Keratinocyte (primary cell): ENCODE results near the gene TRAPPC10. TPM values are rescaled to one million over a fixed set of nuclear protein-coding genes. Genes with fewer than 3 reads are reported as not detected.

ENCODE experiments used
- DNase-seq: peaks from one replicate; pipeline ENCODE4 v3.0.0-alpha.2; 2011; ENCODE audit warnings: low read depth, missing footprints, low spot score
- FAIRE-seq: peaks from 2 replicates; lab custom pipeline; 2011; peaks lifted over from hg19 to GRCh38; lab: Jason Lieb, UNC
- H2AFZ ChIP-seq: 2 replicates; pipeline ENCODE4 v1.6.0; 2012; ENCODE audit warnings: low read length, control low read depth, inconsistent platforms; ENCODE audit not compliant: control insufficient read depth
- H3K27ac ChIP-seq: 2 replicates; pipeline ENCODE4 v1.5.1; 2011; ENCODE audit warnings: low read length; ENCODE audit not compliant: control insufficient read depth, insufficient read depth
- H3K27me3 ChIP-seq: 3 replicates; pipeline ENCODE4 v1.6.0; 2011; ENCODE audit warnings: low read length; ENCODE audit not compliant: control insufficient read depth, insufficient read depth; ENCODE audit errors: extremely low read depth
- H3K36me3 ChIP-seq, 2 experiments: 2 replicates in 1 of 2; 3 replicates in 1 of 2; pipeline ENCODE4 v1.5.1; 2011; ENCODE audit warnings: low read length in 2 of 2, mild to moderate bottlenecking in 1 of 2; ENCODE audit not compliant: control insufficient read depth in 2 of 2, insufficient read depth in 2 of 2; ENCODE audit errors: extremely low read depth in 1 of 2
- H3K4me1 ChIP-seq: 3 replicates; pipeline ENCODE4 v1.5.1; 2011; ENCODE audit warnings: low read length; ENCODE audit not compliant: control insufficient read depth, insufficient read depth; ENCODE audit errors: extremely low read depth
- H3K4me2 ChIP-seq: 3 replicates; pipeline ENCODE4 v1.6.0; 2011; ENCODE audit warnings: low read depth, low read length; ENCODE audit not compliant: control insufficient read depth, insufficient read depth; ENCODE audit errors: extremely low read depth
- H3K4me3 ChIP-seq, 3 experiments: fragments of 200-600 bp in 1 of 3; sonication (generic) in 1 of 3; 2 replicates in 2 of 3; 3 replicates in 1 of 3; pipeline ENCODE4 v1.5.1; 2011 to 2016; ENCODE audit warnings: low read length in 3 of 3, mild to moderate bottlenecking in 3 of 3, control low read depth in 2 of 3, inconsistent platforms in 1 of 3, low read depth in 1 of 3, mixed read lengths in 1 of 3, mixed run types in 1 of 3, moderate library complexity in 1 of 3; ENCODE audit not compliant: control insufficient read depth in 2 of 3, insufficient read depth in 2 of 3; ENCODE audit errors: extremely low read depth in 1 of 3
- H3K79me2 ChIP-seq: 2 replicates; pipeline ENCODE4 v1.6.0; 2012; ENCODE audit warnings: low read length; ENCODE audit not compliant: control insufficient read depth, insufficient read depth
- H3K9ac ChIP-seq: 3 replicates; pipeline ENCODE4 v1.6.0; 2011; ENCODE audit warnings: low read length; ENCODE audit not compliant: control insufficient read depth, insufficient read depth; ENCODE audit errors: extremely low read depth
- H3K9me1 ChIP-seq: 3 replicates; pipeline ENCODE4 v1.6.0; 2011; ENCODE audit warnings: low read length; ENCODE audit not compliant: control insufficient read depth, insufficient read depth; ENCODE audit errors: extremely low read depth
- H3K9me3 ChIP-seq: 2 replicates; pipeline ENCODE4 v1.5.1; 2012; ENCODE audit warnings: low read depth, low read length; ENCODE audit not compliant: control insufficient read depth
- H4K20me1 ChIP-seq: 3 replicates; pipeline ENCODE4 v1.6.0; 2011; ENCODE audit warnings: low read length; ENCODE audit not compliant: control insufficient read depth, insufficient read depth; ENCODE audit errors: extremely low read depth
- CTCF ChIP-seq, 3 experiments: IDR thresholded peaks in 1 of 3; conservative IDR thresholded peaks in 1 of 3; optimal IDR thresholded peaks in 1 of 3; 2 replicates in 2 of 3; 3 replicates in 1 of 3; pipeline versions ENCODE3 to v1.5.1; 2011; ENCODE audit warnings: low read length in 3 of 3, mild to moderate bottlenecking in 3 of 3, moderate library complexity in 2 of 3, control low read depth in 1 of 3, inconsistent platforms in 1 of 3; ENCODE audit not compliant: insufficient read depth in 2 of 3; ENCODE audit errors: extremely low read depth in 1 of 3
- EZH2 ChIP-seq: IDR thresholded peaks from one replicate; pipeline ENCODE4 v1.6.1; 2012; ENCODE audit warnings: inconsistent platforms, mild to moderate bottlenecking, low read length, moderate library complexity
- dilution Hi-C: fragments of 300-500 bp; cut with MboI; formaldehyde crosslinking; loops from one replicate; pipeline ENCODE4 v1.7.0; 2020; ENCODE audit warnings: low sequenced_read_pairs; ENCODE audit not compliant: extremely low pct_ligation_motif_present
- polyA plus RNA-seq, 5 experiments: library from polyadenylated mRNA; depleted of rRNA in 3 of 5; stranded (reverse) in 3 of 5; stranded (forward) in 1 of 5; unstranded in 1 of 5; fragments of >200 nt; gene quantifications; 1 replicate in 1 of 5; 2 replicates in 3 of 5; 3 replicates in 1 of 5; pipeline versions ENCODE4 v1.2.1 to v1.2.3, GENCODE V29; 2011 to 2012; ENCODE audit warnings: missing spikeins in 2 of 5, low read depth in 1 of 5, low replicate concordance in 1 of 5

The TRAPPC10 gene
- polyA plus RNA-seq, 1 donor (not counting 4 experiments of a cell fraction or from before 2014, with no cell fraction given): 21.6 TPM

GRCh38 chr21:44083631-44084291, 71.7 kb downstream of the TRAPPC10 start:
- Histone ChIP-seq H3K36me3 (peaks cover 34 to 43% of the 10 kb centered on the region in 2 experiments), H3K4me1 (peaks cover 7% of the 10 kb centered on the region), H3K27me3 (no peaks in the 10 kb centered on the region), H3K9me3 (no peaks in the 10 kb centered on the region), H3K9ac (no peak overlapping the region), H3K79me2 (no peaks in the 10 kb centered on the region), H3K9me1 (peaks cover 2% of the 10 kb centered on the region), H2AFZ (no peak overlapping the region), H3K4me2 (no peak overlapping the region), H3K27ac (no peak overlapping the region), H4K20me1 (no peaks in the 10 kb centered on the region), H3K4me3 (no peak overlapping the region)
- no peak for DNase-seq
- dilution Hi-C loops: no loop called here
- FAIRE-seq: no peak
- TF ChIP-seq CTCF (optimal IDR thresholded peaks at IDR 0.05 in 1 of 3, IDR thresholded peaks at IDR 0.05 in 1 of 3, conservative IDR thresholded peaks at IDR 0.05 in 1 of 3; ENCODE audit: extremely low read depth in 1 of 3, insufficient read depth in 2 of 3, low read length in 3 of 3) (no peak), EZH2 (no peak)

GRCh38 chr21:44084496-44085241, 72.6 kb downstream of the TRAPPC10 start:
- Histone ChIP-seq H3K4me2 (no peak overlapping the region), H4K20me1 (no peaks in the 10 kb centered on the region), H3K27me3 (no peaks in the 10 kb centered on the region), H3K79me2 (no peaks in the 10 kb centered on the region), H3K4me1 (peaks cover 7% of the 10 kb centered on the region), H3K9me1 (peaks cover 2% of the 10 kb centered on the region), H3K27ac (no peak overlapping the region), H3K9ac (no peak overlapping the region), H3K9me3 (no peaks in the 10 kb centered on the region), H3K36me3 (peaks cover 33 to 46% of the 10 kb centered on the region in 2 experiments), H3K4me3 (no peak overlapping the region), H2AFZ (no peak overlapping the region)
- dilution Hi-C loops: no loop called here
- FAIRE-seq (no peak), DNase-seq (no peak)
- TF ChIP-seq EZH2: no peak
